Measurements from ENCODE around the gene MFSD8.
"Not testable (repeated sequence)": the region's sequence is repeated elsewhere in the genome, so short reads cannot be mapped to it uniquely, and the experiment has no call there.

The MFSD8 gene, protein sequence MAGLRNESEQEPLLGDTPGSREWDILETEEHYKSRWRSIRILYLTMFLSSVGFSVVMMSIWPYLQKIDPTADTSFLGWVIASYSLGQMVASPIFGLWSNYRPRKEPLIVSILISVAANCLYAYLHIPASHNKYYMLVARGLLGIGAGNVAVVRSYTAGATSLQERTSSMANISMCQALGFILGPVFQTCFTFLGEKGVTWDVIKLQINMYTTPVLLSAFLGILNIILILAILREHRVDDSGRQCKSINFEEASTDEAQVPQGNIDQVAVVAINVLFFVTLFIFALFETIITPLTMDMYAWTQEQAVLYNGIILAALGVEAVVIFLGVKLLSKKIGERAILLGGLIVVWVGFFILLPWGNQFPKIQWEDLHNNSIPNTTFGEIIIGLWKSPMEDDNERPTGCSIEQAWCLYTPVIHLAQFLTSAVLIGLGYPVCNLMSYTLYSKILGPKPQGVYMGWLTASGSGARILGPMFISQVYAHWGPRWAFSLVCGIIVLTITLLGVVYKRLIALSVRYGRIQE

GRCh38 chr4:127965062-127965802 lies at the start of gene MFSD8, which contains the start of gene ABHD18:
Gene MFSD8, minus strand, starts transcription at chr4:127965173. Its CDS starts 40 bp downstream, at chr4:127965133.
Gene ABHD18, plus strand, starts transcription at chr4:127965406. Its CDS starts 17,550 bp downstream, at chr4:127982956.
- peak; percentile 98 for DNase-seq (ENCODE audit: low spot score)

GRCh38 chr4:128009428-128009827 lies 44.5 kb upstream of the MFSD8 start:
- DNase-seq (ENCODE audit: low spot score) = no peak

DNA sequence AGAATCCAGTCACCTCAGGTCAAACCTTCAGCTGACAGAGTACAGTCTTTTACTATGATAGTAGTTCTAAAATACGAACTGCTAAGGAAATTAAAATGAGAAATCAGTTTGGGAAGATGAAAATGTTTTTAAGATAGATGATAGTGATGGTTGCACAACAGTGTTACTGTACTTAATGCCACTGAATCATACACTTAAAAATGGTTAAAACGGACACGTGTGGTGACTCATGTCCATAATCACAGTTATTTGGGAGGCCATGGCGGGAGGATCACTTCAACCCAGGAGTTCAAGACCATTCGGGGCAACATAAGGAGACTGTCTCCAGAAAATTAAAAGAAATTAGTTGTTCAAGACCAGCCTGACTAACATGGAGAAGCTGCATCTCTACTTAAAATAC lies 41.6 kb upstream of the MFSD8 start:
- DNase-seq (ENCODE audit: low spot score) = no peak

DNA sequence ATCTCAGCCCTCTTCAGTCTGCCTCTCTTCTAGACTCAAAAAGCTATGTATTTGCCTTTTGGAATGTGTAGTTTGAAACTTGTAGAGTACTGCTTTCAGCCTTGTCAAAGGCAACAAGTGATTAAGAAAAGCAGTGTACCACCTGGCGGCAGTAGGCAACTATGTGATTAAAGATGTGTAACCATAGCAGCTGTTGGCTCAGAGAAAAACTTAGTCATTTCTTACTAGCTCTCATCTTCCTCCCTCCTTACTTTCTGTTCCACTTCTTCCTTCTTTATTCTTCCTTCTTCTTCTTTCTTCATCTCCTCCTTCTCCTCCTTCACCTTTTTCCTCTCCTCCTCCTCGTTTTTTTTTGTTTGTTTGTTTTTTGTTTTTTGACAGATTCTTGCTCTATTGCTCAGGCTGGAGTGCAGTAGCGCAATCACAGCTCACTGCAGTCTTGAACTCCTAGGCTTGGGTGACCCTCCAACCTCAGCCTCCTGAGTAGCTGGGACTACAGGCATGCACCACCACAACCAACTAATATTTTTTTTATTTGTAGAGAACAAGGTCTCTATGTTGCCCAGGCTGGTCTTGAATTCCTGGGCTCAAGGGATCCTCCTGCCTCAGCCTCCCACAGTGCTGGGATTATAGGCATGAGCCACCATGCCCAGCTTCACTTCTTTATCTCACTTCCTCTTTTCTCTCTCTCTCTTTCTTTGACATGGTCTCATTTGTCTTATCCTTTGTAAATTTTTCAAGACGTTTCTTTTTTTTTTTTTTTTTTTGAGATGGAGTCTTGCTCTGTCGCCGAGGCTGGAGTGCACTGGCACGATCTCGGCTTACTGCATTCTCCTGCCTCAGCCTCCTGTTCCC lies 32.8 kb upstream of the MFSD8 start:
- no peak for DNase-seq (ENCODE audit: low spot score)

DNA sequence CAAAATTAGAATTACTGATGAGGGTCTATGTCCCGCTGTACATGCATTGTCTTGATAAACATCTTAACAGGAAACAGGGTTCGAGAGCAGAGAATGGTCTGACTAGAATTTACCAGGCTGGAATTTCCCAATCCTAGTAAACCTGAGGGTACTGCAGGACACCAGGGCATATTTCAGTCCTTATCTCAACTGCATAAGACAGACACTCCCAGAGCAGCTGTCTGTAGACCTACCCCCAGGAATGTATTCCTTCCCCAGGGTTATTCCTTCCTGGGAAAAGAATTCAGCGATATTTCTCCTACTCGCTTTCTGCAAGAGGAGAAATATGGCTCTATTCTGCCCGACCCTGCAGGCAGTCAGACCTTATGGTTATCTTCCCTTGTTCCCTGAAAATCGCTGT lies 31.5 kb upstream of the MFSD8 start:
- DNase-seq (ENCODE audit: low spot score) = not testable (repeated sequence)

- peak; percentile 50 for DNase-seq (ENCODE audit: low spot score)
These were observed 30.8 kb upstream of the MFSD8 start for GRCh38 chr4:127995776-127996175.

DNA sequence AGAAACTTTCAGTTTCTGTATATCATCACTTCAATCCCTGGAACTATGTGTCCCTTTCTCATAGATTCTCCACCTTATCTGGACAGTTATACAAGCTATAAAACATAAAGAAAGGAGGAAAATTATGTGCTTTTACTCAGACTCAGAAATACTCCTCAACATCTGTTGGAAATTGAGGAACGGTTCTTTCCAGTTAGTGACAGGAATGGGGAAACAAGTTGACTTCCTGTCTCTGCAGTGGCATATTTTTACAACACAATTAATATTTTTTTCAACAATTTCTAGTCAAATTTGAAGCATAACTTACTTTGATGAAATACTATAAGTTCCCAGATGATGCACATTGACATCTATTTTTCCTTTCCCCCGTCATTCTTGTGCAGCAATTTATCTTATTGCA lies 28.2 kb upstream of the MFSD8 start:
- DNase-seq (ENCODE audit: low spot score) = no peak

DNA sequence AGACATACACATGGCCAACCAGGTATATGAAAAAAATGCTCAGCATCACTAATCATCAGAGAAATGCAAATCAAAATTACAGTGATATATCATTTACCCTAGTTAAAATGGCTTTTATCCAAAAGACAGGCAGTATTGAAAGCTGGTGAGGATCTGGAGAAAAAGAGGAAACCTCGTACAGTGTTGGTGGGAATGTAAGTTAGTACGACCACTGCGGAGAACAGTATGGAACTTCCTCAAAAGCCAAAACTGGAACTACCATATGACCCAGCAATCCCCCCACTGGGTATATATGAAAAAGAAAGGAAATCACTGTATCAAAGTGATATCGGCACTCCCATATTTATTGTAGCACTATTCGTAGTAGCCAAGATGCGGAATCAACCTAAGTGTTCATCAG lies 23.7 kb upstream of the MFSD8 start:
- no peak for DNase-seq (ENCODE audit: low spot score)

DNA sequence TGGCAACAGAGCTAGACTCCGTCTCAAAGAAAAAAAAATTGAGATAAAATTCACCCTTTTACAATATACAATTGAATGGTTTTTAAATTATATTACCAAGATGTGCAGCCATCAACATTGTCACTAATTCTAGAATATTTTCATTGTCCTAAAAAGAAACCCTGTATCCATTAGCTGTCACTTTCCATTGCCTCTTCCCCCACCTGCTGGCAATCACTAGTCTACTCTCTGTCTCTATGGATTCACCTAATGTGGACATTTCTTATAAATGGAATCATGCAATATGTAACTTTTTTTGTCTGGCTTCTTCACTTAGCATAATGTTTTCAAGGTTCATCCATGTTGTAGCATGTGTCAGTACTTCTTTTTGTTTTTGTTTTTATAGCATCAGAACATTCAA lies 21.0 kb upstream of the MFSD8 start:
- DNase-seq (ENCODE audit: low spot score) = no peak

DNA sequence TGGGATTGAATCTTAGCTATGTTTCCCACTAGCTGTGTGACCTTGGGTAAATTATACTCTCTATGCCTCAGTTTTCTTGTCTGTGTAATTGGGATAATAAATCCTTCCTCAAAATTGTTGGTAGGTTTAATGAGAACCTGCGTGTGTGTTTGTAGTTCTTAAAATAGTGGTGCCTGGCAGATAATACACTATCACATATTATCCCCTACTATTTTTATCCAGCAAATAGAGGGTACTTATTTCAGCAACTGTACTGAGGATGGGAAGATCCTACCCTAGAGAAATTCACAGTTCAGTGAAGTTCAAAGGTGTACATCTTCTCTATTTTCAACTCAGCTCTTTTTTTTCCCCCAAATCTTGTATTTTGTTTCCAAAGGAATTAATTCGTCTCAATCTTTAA lies 17.5 kb upstream of the MFSD8 start:
- DNase-seq (ENCODE audit: low spot score) = no peak

GRCh38 chr4:127978930-127979329 lies 14.0 kb upstream of the MFSD8 start:
- no peak for DNase-seq (ENCODE audit: low spot score)

DNA sequence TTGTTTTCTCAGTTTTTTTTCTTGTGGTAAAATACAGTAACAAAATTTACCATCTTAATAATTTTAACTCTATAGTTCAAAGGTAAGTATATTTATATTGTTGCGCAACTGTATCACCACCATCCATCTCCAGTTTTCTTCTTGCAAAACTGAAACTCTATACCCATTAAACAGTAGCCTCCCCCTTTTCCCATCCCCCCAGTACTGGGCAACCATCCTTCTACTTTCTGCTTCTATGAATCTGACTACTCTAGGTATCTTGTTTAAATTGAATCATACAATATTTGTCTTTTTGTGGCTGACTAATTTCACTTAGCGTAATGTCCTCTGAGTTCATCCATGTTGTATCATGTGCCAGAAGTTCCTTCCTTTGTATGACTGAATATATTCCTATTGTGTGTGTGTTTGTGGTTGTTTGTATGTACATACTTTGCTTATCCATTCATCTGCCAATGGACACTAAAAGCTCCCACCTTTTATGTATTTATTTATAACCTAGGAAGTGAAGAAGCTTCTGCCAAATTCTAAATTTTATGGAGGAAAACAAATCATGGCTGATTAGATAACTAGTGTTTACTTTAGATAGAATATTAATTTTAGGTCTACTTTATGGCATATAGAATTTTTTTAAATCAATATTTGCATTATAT lies 10.3 kb upstream of the MFSD8 start:
- no peak for DNase-seq (ENCODE audit: low spot score)

- not testable (repeated sequence) for DNase-seq (ENCODE audit: low spot score)
These were observed 6.0 kb upstream of the MFSD8 start for GRCh38 chr4:127970925-127971324.

DNA sequence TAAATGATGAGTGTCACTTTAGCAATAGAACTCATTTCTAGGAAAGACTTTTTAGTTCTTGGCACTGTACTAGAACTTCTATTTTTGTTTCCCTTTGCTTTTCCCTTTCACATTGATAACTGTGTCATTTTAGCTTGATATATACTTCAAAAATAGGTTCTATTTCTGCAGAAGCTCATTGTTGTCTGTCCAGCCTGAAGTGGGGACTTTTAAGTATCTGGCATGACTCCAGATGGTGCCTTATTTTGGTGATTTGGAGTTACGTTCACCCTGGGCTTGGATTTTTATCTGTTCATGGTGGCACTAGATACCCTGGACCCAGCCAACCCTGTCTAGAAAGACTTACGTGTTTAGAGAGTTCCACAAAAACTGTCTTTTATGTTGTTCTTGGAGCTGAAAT lies 3.6 kb upstream of the MFSD8 start:
- DNase-seq (ENCODE audit: low spot score) = no peak

DNA sequence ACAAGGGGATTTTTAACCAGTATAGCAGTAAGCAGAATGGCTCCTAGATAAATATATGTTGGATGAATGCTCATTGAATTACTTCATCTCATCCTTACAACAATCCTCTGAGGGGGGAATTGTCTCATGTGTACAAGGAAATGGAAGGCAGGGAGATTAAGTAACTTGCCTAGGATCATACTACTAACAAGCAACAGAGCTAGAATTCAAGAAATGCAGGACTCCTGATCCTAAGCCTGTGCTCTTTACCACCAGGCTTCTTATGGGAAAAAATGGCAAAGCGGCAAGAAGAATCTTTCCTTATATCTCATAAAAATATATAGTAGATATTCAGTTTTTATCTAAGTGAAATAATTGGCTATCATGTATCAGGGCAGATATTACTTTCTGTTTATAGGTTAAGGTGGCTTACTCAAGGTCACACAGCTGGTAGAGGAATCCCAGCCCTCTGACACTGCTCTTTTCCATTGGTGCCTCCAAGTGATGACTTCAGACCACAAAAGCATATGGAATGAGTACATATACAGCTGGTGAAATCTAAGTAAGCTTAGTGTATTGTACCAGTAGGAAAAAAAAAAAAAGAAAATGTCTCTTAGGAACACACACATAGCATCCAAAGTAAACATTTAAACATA lies 2.3 kb upstream of the MFSD8 start:
- DNase-seq (ENCODE audit: low spot score) = no peak

- no peak for DNase-seq (ENCODE audit: low spot score)
These were observed 816 bp upstream of the MFSD8 start for GRCh38 chr4:127965803-127966175.

- not testable (repeated sequence) for DNase-seq (ENCODE audit: low spot score)
These were observed 429 bp downstream of the MFSD8 start for GRCh38 chr4:127964426-127965061.

DNA sequence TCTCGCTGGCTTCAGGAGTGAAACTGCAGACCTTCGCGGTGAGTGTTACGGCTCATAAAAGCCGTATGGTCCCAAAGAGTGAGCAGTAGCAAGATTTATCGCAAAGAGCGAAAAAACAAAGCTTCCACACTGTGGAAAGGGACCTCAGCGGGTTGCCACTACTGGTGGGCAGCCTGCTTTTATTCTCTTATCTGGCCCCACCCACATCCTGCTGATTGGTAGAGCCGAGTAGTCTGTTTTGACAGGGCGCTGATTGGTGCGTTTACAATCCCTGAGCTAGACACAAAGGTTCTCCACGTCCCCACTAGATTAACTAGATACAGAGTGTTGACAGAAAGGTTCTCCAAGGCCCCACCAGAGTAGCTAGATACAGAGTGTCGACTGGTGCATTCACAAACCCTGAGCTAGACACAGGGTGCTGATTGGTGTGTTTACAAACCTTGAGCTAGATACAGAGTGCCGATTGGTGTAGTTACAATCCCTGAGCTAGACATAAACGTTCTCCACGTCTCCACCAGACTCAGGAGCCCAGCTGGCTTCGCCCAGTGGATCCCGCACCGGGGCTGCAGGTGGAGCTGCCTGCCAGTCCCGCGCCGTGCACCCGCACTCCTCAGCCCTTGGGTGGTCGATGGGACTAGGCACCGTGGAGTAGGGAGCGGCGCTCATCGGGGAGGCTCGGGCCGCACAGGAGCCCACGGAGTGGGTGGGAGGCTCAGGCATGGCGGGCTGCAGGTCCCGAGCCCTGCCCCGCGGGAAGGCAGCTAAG lies 1.2 kb downstream of the MFSD8 start:
- not testable (repeated sequence) for DNase-seq (ENCODE audit: low spot score)

GRCh38 chr4:127959794-127960193 lies 5.2 kb downstream of the MFSD8 start:
- DNase-seq (ENCODE audit: low spot score) = no peak

DNA sequence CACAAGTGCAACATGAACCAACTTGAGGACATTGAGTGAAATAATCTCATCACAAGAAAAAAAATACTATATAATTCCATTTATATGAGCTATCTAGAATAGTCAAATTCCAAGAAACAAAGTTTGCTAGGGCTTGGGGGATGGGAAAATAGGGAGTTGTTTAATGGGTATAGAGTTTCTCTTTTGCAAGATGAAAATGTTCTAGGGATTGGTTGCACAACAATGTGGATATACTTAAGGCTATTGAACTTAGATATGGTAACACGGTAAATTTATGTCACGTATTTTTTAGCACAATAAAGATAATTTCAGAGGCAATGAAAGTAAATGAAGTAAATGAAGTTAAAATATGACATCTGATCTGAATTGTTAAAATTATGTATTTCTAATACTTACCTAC lies 7.9 kb downstream of the MFSD8 start:
- no peak for DNase-seq (ENCODE audit: low spot score)
